GM21528 (cell line): ENCODE data around the gene PRG3.
"Not testable (repeated sequence)": the region's sequence is repeated elsewhere in the genome, so short reads cannot be mapped to it uniquely, and the experiment has no call there.

ENCODE experiments used
- ATAC-seq: cut with Tn5 transposase; IDR thresholded peaks from one replicate; pipeline ENCODE4 v1.9.1; 2021; ENCODE audit warnings: mild to moderate bottlenecking, moderate library complexity; ENCODE audit not compliant: unreplicated experiment, low FRiP score

The PRG3 gene

DNA sequence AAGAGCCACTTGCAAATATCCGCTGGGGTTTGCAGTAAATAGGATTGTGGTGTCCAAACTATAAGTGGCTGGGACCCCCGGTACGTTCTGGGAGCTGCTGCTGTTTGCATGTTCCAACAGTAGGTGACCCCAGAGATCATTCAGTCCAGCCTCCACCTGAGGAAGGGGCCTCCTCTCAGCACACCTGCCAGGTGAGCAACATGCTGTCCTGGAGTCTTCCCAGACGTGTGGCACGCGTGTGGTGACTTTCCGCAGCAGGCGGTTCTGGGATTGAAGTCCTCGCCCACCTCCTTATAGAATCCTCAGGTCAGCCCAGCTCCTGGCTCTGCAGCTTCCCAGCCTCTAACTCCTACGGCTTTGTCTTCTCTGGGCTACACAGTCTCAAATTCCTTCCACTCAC is 36.1 kb downstream of the PRG3 start:
- no peak for ATAC-seq

DNA sequence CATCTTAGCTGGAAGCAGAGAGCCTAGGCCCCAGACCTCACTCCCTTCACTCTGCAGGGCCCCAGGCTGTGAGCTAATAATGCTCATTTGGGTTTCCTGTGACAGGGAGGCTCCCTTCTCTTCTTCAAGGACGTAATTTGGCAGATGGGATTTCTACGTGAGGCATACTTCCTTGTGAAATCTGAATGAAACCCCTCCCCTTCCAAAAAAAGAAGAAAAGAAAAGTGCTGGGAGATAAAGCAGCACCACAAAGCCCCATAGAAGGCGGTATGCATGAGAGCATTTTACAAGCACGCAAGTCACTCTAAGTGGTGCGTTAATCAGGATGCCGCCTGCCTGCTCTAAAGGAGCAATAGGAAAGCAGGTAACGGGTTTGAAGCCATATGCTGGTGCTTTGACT is 37.1 kb downstream of the PRG3 start:
- no peak for ATAC-seq

DNA sequence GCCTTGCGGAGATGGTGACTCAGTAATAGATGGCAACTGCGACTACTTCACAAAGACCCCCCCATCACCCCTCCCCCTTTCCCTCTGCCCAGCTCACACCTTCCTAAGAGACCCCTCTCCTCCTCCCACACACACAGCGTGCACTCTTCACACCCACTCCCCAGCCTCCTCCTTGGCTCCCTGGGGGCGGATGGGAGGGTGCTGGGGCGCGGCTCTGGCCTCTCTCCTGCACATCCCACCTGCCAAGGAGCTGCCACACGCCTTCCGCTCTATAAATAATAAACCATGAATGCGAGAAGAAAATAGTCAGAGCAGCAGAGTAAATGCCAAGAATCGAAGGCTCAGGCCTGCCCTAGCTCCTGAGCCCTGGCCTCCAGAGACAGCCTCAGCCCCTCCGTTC is 38.2 kb downstream of the PRG3 start:
- no peak for ATAC-seq

DNA sequence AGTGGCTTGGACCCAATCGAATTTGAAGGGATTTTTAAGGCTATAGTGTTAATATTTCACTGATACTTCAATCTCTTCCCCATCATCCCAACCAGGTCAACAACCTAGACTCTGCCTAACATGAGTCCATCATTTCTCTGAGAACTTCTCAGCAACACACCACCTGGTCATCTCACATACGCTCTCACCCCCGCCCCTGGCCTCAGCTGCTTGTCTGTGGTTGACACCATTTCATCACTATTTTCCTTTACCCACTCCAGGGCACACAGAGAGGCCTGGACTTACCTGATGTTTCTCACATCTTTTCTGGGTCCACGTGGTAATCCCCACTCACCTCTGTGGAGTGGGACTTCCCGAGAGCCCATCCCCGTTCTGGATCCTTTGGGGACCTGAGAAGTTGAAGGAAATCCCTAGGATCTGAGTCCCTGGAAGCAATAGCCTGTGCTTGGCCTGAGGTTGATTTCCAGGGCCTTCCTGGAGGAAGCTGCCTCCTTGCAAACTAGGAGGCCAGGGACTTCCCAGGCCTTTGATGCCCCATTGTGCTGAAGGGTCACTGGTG is 39.6 kb downstream of the PRG3 start:
- no peak for ATAC-seq

DNA sequence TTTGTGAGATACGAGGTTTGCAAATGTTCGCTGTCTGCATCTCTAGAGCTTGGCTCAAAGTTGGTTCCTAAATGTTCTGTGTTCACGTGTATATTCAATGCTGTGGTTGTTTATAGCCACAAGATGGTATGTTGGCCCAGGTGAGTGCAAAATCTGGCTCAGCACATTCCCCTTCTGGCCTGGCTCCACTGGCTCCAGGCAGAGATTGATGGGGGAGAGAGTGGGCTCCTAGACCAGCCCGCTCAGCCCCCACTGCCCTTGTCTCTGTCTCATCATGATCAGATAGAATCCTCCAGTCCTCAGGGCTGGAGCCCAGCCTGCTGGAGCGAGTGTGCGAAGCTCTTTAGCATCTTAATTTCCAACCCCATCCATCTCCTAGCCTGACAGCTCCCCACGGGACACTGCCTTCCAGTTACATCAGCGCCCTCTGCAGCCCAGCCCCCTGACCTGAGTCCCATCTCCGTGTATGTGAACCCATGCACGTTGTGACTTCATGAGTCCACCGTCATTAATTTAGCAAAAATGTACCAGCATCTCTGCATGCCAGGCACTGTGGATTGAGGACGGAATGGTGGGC is 40.8 kb downstream of the PRG3 start:
- ATAC-seq: no peak

DNA sequence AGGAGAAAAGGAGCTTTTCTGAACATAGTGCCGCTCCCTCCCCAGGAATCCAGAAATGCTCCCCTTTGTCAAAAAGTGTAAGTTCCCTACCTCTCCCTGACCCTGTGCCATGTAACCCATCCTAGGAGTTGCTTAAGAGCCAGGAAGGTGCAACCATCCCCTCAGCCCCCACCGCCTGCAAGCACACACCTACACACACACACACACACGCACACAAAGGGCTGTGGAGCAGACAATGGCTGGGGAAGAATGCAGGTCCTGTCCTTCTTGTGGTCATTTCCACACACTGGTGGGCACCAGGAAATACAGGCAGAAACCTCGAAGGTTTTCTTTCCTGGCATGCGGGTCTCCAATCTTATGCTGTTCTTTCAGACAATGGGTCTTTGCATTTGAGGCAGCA is 41.6 kb downstream of the PRG3 start:
- no peak for ATAC-seq

DNA sequence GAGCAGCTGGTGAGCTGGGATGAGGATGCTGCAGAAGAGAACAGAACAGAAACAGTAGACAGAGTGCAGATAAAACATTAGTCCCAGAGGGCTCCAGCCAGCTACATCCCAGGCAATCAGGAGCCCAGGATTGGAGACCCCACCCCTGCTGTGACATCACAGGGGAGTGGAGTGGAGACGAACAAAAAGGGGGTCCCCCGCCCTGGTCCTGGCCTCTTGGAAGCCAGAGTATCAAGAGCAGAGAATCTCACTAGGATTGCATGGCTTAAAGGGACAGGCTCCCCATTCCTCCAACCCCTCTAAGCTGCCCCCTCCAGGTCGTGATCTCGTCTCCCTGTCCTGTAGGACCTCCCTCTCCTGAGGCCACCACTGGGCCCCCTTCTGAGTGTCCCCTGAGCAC is 42.8 kb downstream of the PRG3 start, which contains the start of gene P2RX3:
Gene P2RX3, plus strand, starts transcription at position 211 of the 400 bp plus-strand sequence. CDS start 199 bp downstream, outside the sequence.
- ATAC-seq: no peak

DNA sequence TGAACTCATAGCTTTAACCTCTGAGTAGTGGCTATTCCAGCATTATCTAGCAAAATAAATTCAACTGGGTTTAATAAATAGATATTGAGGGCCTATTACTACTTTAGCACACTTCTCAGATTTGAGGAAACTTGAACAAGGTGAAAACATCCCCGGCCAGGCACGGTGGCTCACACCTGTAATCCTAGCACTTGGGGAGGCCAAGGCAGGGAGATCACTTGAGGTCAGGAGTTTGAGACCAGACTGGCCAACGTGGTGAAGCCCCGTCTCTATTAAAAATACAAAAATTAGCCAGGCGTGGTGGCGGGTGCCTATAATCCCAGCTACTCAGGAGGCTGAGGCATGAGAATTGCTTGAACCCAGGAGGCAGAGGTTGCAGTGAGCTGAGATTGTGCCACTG is 44.1 kb downstream of the PRG3 start:
- ATAC-seq: not testable (repeated sequence)

DNA sequence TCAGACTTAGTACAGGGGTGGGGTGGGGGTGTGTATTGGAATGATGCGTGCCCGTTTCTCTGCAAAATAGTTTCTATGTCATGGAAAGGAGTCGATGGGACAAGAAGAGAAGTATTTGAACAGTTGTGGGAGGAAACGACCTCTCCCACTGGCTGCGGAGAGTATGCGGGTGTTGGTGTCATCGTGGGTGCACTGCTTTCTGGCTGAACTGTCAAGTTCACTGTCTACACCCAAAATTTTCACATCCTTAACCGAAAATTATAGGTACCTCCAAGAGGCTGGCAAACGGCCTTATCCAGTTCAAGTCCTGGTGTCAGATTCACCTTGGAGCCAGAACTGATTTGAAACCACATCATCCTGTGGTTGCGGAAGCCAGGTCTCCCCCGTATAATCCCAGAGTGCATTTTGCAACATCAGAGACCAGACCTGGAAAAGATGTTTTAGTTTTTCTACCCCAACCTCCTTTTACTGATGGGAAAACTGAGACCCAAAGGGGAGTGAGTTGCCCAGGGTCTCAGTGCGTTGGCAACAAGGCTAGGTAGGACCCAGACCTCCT is 44.8 kb downstream of the PRG3 start:
- ATAC-seq: peak; percentile 11

DNA sequence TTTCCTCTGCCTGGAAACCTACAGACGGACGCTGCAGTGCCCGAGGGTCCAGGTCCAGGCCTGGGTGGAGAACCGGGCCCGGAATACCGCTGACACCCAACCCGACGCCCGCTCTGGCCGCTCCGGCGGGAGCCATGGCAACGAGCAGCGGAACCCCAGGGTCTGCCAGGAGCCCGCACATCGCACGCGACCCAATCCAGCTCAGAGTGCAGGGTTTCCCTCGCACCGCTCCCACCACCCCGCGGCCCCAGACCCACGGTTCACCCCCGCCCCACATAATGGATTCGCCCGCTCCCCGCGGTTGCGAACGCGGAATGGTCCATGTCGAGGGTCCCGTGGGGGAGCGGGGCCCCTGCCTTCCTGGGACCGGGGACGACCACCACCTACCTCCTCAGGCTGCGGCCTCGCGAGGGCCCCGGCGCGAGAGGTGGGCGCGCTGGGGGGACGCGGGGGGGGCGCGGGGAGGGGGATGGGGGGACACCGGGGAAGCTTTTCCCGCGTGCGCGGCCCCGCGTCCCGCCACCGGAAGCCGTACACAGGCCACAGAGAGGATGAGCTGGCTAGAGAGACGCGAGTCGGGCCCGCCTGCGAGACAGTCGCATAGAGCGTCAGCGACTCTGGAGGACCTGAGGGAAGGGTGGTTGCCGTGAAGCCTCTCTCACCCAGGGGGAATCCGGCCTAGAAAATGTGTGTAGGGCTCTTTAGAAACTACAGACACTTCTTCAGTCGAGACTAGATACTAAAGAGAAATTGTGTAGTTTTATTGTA is 45.4 kb downstream of the PRG3 start, which contains the start of gene SSRP1:
Gene SSRP1, minus strand, starts transcription at position 550 of the 768 bp plus-strand sequence. CDS start 771 bp downstream, outside the sequence.
- peak; percentile 99 for ATAC-seq

DNA sequence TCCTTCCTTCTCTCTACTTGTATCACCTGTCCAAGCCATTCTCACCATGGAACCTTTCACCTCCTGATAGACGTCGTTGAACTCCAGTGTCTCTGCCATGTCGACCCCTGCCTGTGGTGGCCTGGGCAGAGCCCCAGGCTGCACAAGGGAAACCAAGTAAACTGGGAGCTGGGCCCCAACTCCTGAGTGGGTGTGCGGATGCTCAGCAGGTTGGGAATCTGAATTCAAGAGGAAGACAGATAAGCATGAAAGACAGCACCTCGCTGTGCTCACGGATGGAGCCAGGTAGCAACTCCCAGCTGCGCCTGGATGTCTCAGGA is 46.0 kb downstream of the PRG3 start:
- ATAC-seq: peak; percentile 14

DNA sequence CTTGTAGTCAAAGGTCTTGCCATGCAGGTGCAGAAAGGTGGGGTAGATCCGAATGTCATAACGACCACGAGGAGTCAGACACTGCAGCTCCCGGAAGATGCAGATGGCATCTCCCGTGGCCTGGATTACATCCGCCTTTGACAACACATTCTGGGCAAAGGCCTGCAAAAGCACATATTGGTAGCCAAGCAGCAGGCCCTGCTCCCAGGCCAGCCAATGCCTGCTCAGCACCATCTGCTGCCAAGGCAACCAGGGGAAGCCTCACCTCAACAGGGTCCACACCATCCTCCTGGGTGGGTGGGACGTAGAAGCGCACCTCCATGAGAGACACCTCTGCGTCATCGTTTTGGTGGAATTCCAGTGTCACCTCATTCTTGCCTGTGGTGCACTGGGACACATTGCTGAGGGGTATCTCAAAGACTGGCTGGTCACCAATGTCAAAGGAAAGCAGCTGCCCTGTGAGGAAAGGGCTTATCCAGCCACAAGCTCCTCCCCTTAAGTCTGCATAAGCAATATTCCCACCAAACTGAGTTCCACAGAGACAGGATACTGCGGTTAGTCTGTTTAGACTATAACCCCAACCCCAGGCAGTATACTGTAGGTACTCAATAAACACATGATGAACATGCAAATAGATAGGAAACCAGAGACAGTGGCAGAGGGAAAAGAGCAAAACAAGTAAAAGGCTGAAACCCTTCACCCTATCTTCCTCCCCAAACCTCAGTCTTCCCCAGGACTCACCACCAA is 48.1 kb downstream of the PRG3 start:
- ATAC-seq: no peak

DNA sequence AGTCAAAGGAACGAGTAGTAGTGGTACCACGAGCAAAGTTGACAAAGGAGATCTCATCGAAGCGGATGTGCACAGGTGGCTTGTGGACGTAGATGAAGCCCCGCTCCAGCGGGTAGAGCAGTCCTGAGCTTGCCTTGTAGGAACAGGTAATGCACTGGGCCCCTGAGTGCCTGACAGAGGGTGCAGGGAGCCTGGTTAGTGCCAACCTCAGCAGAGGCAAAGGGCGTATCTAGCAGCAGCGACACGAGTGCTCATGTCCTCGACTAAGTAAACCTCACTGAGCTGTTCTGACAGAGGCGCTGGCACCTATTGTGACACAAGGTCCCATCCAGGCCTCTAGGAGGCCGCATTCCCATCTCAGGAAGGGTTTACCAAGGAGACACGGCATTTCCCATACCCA is 49.2 kb downstream of the PRG3 start:
- ATAC-seq: no peak

DNA sequence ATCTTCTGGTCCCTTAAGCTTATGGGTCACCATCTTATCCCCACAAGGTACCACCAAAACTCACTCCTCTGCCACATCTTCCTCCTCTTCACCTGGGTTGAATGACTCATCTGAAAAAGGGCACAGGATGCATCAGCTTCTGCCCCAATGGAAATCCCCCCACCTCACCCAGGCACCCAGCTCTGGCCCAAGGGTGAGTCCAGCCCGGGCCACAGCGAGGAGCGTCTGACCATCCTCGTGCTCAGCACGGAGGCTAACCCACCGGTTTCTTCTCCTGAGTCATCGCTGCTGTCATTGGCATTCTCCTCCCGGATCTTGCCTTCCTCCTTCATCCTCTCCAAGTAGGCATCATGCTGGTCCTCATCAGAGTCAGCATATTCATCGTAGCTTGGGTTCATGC is 50.9 kb downstream of the PRG3 start:
- ATAC-seq: no peak

DNA sequence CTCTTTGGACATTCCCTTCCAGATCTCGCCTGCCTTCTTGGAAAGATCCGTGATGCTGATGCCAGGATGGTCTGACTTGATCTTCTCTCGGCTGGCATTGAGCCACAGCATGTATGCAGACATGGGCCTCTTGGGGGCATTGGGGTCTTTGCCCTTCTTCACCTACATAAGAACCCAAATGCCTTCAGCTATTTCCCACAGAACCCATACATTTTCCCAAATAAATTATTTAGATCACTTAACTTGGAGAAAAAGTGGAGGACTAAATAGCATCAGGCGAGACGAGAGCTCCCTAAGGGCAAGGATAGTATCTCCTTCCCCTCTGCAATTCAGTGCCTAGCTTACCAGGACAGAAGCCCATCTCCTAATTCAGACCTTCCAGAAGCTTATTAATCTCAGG is 53.2 kb downstream of the PRG3 start:
- no peak for ATAC-seq
